Fibroblast of skin of abdomen (primary cell): Measurements from ENCODE around the gene SAFB2.

ENCODE experiments used
- DNase-seq: peaks from one replicate; pipeline ENCODE4 v3.0.0-alpha.2; 2013

Gene SAFB2

DNA sequence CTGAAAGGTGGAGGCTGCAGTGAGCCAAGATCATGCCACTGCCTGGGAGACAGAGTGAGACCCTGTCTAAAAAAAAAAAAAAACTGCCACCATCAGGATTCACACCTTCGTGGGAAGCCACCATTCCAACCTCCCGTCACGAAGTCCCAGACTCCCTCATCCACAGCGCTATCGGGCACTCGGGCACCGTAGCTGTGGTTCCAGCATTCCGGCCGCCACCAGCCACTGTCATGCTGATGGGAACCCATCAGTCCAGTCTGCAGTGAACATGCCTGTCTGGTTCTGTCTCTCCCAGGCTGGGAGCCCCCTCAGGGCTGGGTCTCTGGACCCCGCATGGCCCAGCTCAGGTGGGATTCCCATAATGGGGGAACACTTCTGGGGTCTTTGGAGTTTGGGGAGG lies 82.4 kb downstream of the SAFB2 start:
- DNase-seq, result no peak

DNA sequence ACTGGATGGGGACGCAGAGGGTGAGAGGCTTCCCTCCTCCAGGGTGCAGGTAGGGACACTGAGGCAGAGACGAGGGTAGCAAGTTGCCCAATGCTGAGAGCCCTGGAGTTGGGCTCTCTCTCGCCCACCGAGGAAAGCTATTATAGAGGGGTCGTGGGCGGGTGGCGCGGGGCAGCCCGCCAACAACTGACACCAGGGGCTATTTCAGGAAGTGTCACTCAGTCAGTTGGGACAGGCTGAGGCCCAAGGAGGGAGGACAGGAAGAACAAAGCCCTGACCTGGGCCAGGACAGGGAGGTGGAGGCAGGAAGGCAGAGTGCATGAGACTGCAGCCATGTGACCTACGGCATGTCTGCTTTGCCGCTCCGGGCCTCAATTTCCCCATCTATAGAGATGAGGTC lies 84.7 kb downstream of the SAFB2 start:
- no peak for DNase-seq
